Colon (tissue), 2 donors: ENCODE data around the gene TMEM214.

Experiments used
- FAIRE-seq: peaks from 2 replicates; lab custom pipeline; 2012; peaks lifted over from hg19 to GRCh38; lab: Jason Lieb, UNC
- donor health status: control.
- donor health status: control.

Gene TMEM214

GRCh38 chr2:27032495-27033252 is at the start of gene TMEM214:
Gene TMEM214, plus strand, starts transcription at chr2:27032965. Its CDS starts 51 bp downstream, at chr2:27033016.
- no peak for FAIRE-seq

- FAIRE-seq = no peak
Observed at GRCh38 chr2:26983746-26984145, 49.0 kb upstream of the TMEM214 start.

GRCh38 chr2:26985807-26986206 is 47.0 kb upstream of the TMEM214 start:
- FAIRE-seq = no peak

GRCh38 chr2:26986576-26986975 is 46.2 kb upstream of the TMEM214 start:
- no peak for FAIRE-seq

GRCh38 chr2:26988058-26988860 is 44.5 kb upstream of the TMEM214 start:
- FAIRE-seq = no peak

- no peak for FAIRE-seq
Observed at GRCh38 chr2:26989156-26989555, 43.6 kb upstream of the TMEM214 start.

GRCh38 chr2:26991717-26992116 is 41.0 kb upstream of the TMEM214 start:
- no peak for FAIRE-seq

- FAIRE-seq = no peak
Observed at GRCh38 chr2:26993768-26994167, 39.0 kb upstream of the TMEM214 start.

GRCh38 chr2:26994983-26995382 is 37.8 kb upstream of the TMEM214 start:
- FAIRE-seq = no peak

GRCh38 chr2:26997394-26997793 is 35.4 kb upstream of the TMEM214 start:
- no peak for FAIRE-seq

- no peak for FAIRE-seq
Observed at GRCh38 chr2:26998323-26998722, 34.4 kb upstream of the TMEM214 start.

- no peak for FAIRE-seq
Observed at GRCh38 chr2:27000228-27000627, 32.5 kb upstream of the TMEM214 start.

GRCh38 chr2:27000995-27001394 is 31.8 kb upstream of the TMEM214 start:
- FAIRE-seq = no peak

- FAIRE-seq = no peak
Observed at GRCh38 chr2:27001950-27002349, 30.8 kb upstream of the TMEM214 start.

GRCh38 chr2:27003007-27003406 is 29.8 kb upstream of the TMEM214 start:
- FAIRE-seq = no peak

GRCh38 chr2:27003857-27004256 is 28.9 kb upstream of the TMEM214 start:
- FAIRE-seq = no peak

- FAIRE-seq = no peak
Observed at GRCh38 chr2:27006602-27007415, 26.0 kb upstream of the TMEM214 start.

- FAIRE-seq = no peak
Observed at GRCh38 chr2:27007416-27008374, 25.1 kb upstream of the TMEM214 start.

GRCh38 chr2:27008678-27009077 is 24.1 kb upstream of the TMEM214 start:
- FAIRE-seq = no peak

- FAIRE-seq = no peak
Observed at GRCh38 chr2:27009083-27009482, 23.7 kb upstream of the TMEM214 start.

GRCh38 chr2:27009716-27010115 is 23.0 kb upstream of the TMEM214 start:
- no peak for FAIRE-seq
